ENCODE results near the gene NKX2-2. TPM values are rescaled to one million over a fixed set of nuclear protein-coding genes. Genes with fewer than 3 reads are reported as not detected.
"Not testable (repeated sequence)": the region's sequence is repeated elsewhere in the genome, so short reads cannot be mapped to it uniquely, and the experiment has no call there.

Gene NKX2-2
- polyA plus RNA-seq, 3 donors = not detected

- not testable (repeated sequence) for DNase-seq (ENCODE audit: extremely low read depth in 1 of 11, low read depth in 9 of 11, low spot score in 4 of 11)
These were observed 33.7 kb downstream of the NKX2-2 start for GRCh38 chr20:21480144-21480543.

- DNase-seq (ENCODE audit: extremely low read depth in 1 of 11, low read depth in 9 of 11, low spot score in 4 of 11) = no peak
These were observed 48.1 kb downstream of the NKX2-2 start for GRCh38 chr20:21465799-21466198.

DNA sequence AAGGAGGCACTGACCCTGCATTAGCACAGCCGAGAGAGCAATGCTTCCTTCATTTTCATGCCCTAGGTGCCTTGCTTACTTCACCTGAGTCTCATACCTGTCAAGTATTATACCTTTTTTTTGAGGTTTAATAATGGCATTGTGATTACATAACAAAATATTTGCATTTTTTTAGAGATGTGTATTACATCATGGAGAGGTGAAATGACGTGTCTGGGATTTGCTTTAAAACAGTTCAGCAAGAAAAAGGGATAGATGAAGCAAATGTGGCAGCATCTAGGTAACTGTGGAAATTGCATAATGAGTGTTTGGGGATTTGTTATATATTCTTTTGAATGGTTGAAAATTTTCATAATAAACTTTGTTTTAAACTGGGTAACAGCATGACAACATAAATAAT is 48.9 kb downstream of the NKX2-2 start:
- no peak for DNase-seq (ENCODE audit: extremely low read depth in 1 of 11, low read depth in 9 of 11, low spot score in 4 of 11)

Other genes starting within 250 kb of the NKX2-2 start
- 100 to 1,000 TPM in 1 of 3 donors, 10 to 100 TPM in 2; 89.3 to 108 (median 96.8) TPM for gene XRN2, start 210.7 kb downstream of the NKX2-2 start, polyA plus RNA-seq (ENCODE audit: insufficient read length in 3 of 3)
- gene NKX2-4, start 116.5 kb downstream of the NKX2-2 start, polyA plus RNA-seq (ENCODE audit: insufficient read length in 3 of 3) = not detected
- gene PAX1, start 191.6 kb upstream of the NKX2-2 start, polyA plus RNA-seq (ENCODE audit: insufficient read length in 3 of 3) = under 1 TPM; 0.06 to 0.26 (median 0.09) TPM